H1 (cell line): ENCODE data around the gene CACNA1D. TPM values are rescaled to one million over a fixed set of nuclear protein-coding genes. Genes with fewer than 3 reads are reported as not detected.

Experiments
- POU5F1 ChIP-seq: IDR thresholded peaks from 2 replicates; pipeline ENCODE4 v1.6.1; 2011; ENCODE audit warnings: low read depth, mild to moderate bottlenecking, low read length, moderate library complexity
- RAD21 ChIP-seq, 2 experiments: IDR thresholded peaks in 1 of 2; conservative IDR thresholded peaks in 1 of 2; 2 replicates each; pipeline ENCODE4 v1.6.1; 2011; ENCODE audit warnings: low read depth in 2 of 2, low read length in 2 of 2, improper control_type of control experiment in 1 of 2, inconsistent platforms in 1 of 2, mild to moderate bottlenecking in 1 of 2, moderate library complexity in 1 of 2
- polyA plus RNA-seq, 7 experiments: library from polyadenylated mRNA; depleted of rRNA in 3 of 7; stranded (reverse) in 5 of 7; unstranded in 2 of 7; fragments of >200 nt in 5 of 7; fragments of 200-250 nt in 2 of 7; gene quantifications; 1 replicate in 5 of 7; 2 replicates in 1 of 7; 4 replicates in 1 of 7; pipeline versions ENCODE4 v1.2.1 to v1.2.3, GENCODE V29; 2011 to 2013; ENCODE audit warnings: missing spikeins in 2 of 7, mixed read lengths in 2 of 7
- total RNA-seq: library from RNA; stranded (reverse); fragmentation: NEBNext Ultra II Directional; extraction: Animal tissue kit (Norgen Biotek cat#: 25700); gene quantifications from 2 replicates; pipeline ENCODE4 v1.2.1, GENCODE V29; 2021

CACNA1D gene
- total and polyA plus RNA-seq, 2 of the 8 experiments (the other 6 are each of a cell fraction or from before 2014, with no cell fraction given), result 2.0 to 2.9 TPM

DNA sequence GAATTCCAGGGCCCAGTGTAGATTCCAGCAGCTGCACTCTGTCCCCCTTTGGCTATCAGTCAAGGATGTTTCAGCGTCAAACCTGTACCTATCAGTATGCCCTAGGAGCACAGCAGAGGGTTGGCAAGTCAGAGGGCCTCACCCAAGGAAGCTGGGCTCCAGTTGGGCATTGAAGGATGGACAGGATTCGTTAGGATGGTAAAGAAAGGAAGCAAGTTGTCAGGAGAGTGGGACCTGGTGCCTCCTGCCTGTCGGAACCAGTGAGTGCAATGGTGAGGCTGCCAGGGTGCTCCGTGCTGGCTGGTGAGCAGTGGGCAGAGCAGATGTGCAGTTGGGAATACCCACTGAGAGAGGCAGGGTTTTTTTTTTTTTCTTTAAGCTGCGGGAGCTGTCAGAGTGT is 194.6 kb downstream of the CACNA1D start (continued):
- TF ChIP-seq RAD21 (IDR thresholded peaks at IDR 0.05 in 1 of 2, conservative IDR thresholded peaks at IDR 0.05 in 1 of 2; ENCODE audit: low read depth in 2 of 2, low read length in 2 of 2) (peak; percentile 33 to 40), POU5F1 (no peak)
